Right renal cortex interstitium (tissue), 3 donors: ENCODE results near the gene TMEM94. TPM values are rescaled to one million over a fixed set of nuclear protein-coding genes. Genes with fewer than 3 reads are reported as not detected.
A peak's percentile ranks its signal among the peaks of the same experiment; 100 is the strongest.

ENCODE experiments used
- DNase-seq, 3 donors: peaks; one replicate each; pipeline ENCODE4 v3.0.0-alpha.2; 2013; ENCODE audit warnings: low read depth in 3 of 3, low spot score in 2 of 3
- polyA plus RNA-seq, 3 donors: library from polyadenylated mRNA; unstranded; fragments of 120-200 nt; gene quantifications; one replicate each; pipeline ENCODE4 v1.2.1, GENCODE V29; 2013; ENCODE audit not compliant: insufficient read length in 3 of 3

TMEM94 gene
- polyA plus RNA-seq, 3 donors = 79.0 to 91.0 (median 80.9) TPM

- no peak for DNase-seq
Observed at GRCh38 chr17:75521951-75522727, 65.7 kb downstream of the TMEM94 start.

GRCh38 chr17:75523647-75524046 lies 67.2 kb downstream of the TMEM94 start:
- no peak for DNase-seq

- no peak for DNase-seq
Observed at GRCh38 chr17:75524269-75524969, 68.0 kb downstream of the TMEM94 start.

- DNase-seq = peak in 2 of 3 donors; percentile 65 to 75
Observed at GRCh38 chr17:75524970-75525805, 68.8 kb downstream of the TMEM94 start, which contains the start of gene LLGL2. LLGL2 (plus strand) TSS chr17:75525697; CDS start chr17:75543427, 17,730 bp downstream.

GRCh38 chr17:75525806-75526554 lies 69.5 kb downstream of the TMEM94 start:
- no peak for DNase-seq

GRCh38 chr17:75526555-75527270 lies 70.3 kb downstream of the TMEM94 start:
- no peak for DNase-seq

- no peak for DNase-seq
Observed at GRCh38 chr17:75530837-75531720, 74.6 kb downstream of the TMEM94 start.

- no peak for DNase-seq
Observed at GRCh38 chr17:75531721-75532072, 75.3 kb downstream of the TMEM94 start.

- no peak for DNase-seq
Observed at GRCh38 chr17:75535119-75535537, 78.7 kb downstream of the TMEM94 start.

- no peak for DNase-seq
Observed at GRCh38 chr17:75535871-75536270, 79.4 kb downstream of the TMEM94 start.

- no peak for DNase-seq
Observed at GRCh38 chr17:75536366-75536765, 79.9 kb downstream of the TMEM94 start.

- no peak for DNase-seq
Observed at GRCh38 chr17:75539967-75540729, 83.7 kb downstream of the TMEM94 start.

- DNase-seq = no peak
Observed at GRCh38 chr17:75540923-75541503, 84.6 kb downstream of the TMEM94 start.

- DNase-seq = no peak
Observed at GRCh38 chr17:75542229-75542628, 85.8 kb downstream of the TMEM94 start.

GRCh38 chr17:75542728-75543336 lies 86.4 kb downstream of the TMEM94 start:
- DNase-seq = no peak

GRCh38 chr17:75544250-75544649 lies 87.8 kb downstream of the TMEM94 start:
- no peak for DNase-seq

- DNase-seq = no peak
Observed at GRCh38 chr17:75546181-75546580, 89.7 kb downstream of the TMEM94 start.
